HG02870 (cell line): Measurements from ENCODE around the gene SLC43A3.
"Not testable (repeated sequence)": the region's sequence is repeated elsewhere in the genome, so short reads cannot be mapped to it uniquely, and the experiment has no call there.

Source experiments
- ATAC-seq: cut with Tn5 transposase; IDR thresholded peaks from one replicate; pipeline ENCODE4 v1.9.1; 2021; ENCODE audit warnings: mild to moderate bottlenecking, moderate library complexity; ENCODE audit not compliant: unreplicated experiment

Gene SLC43A3

GRCh38 chr11:57460022-57460757, 33.3 kb upstream of the SLC43A3 start, which contains the start of gene RTN4RL2:
Gene RTN4RL2 (plus strand): TSS chr11:57460528. CDS start chr11:57460866, 338 bp downstream.
- peak; percentile 41 for ATAC-seq

- ATAC-seq, result no peak
Observed at GRCh38 chr11:57459164-57460021, 32.5 kb upstream of the SLC43A3 start.

DNA sequence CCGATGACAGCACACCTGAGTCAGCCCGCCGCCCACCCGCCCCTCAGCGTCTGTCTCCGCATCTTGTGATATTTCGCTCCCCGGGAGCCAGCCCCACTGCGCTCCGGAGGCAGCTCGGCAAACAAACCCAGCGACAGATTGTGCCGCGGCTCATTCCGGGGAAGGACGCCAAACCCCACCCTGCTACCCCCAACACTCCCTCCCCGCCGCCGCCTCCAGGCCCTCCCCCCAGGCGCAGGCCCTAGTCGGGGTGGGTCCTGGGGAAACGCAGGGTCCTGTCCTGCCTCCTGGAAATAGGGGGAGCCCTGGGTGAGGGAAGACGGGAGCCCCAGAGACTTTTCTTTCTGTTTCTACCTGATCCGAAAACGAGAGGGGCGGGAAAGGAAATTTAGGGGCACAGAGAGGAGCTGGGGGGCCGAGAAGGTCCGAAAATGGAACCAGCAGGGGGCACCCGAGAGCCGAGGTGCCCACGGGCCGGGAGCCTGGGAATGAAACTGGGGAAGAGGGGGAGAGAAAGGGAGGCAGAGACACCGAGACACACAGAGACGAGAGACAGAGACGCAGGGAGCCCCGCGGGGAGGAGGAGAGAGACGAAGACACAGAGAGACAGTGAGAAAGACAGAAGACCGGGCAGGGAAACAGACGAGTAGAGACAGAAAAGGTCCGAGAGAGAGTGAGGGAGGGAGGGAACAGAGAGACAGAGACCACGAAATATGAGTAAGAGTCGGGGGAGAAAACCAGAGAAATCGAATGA, 31.7 kb upstream of the SLC43A3 start:
- ATAC-seq, result no peak

GRCh38 chr11:57458060-57458409, 31.1 kb upstream of the SLC43A3 start:
- no peak for ATAC-seq

- ATAC-seq, result peak; percentile 17
Observed at GRCh38 chr11:57457643-57458023, 30.7 kb upstream of the SLC43A3 start.

GRCh38 chr11:57456960-57457642, 30.2 kb upstream of the SLC43A3 start:
- peak; percentile 55 for ATAC-seq

GRCh38 chr11:57453543-57454177, 26.7 kb upstream of the SLC43A3 start:
- no peak for ATAC-seq

GRCh38 chr11:57446055-57446454, 19.1 kb upstream of the SLC43A3 start:
- no peak for ATAC-seq

GRCh38 chr11:57445122-57445394, 18.1 kb upstream of the SLC43A3 start:
- not testable (repeated sequence) for ATAC-seq

DNA sequence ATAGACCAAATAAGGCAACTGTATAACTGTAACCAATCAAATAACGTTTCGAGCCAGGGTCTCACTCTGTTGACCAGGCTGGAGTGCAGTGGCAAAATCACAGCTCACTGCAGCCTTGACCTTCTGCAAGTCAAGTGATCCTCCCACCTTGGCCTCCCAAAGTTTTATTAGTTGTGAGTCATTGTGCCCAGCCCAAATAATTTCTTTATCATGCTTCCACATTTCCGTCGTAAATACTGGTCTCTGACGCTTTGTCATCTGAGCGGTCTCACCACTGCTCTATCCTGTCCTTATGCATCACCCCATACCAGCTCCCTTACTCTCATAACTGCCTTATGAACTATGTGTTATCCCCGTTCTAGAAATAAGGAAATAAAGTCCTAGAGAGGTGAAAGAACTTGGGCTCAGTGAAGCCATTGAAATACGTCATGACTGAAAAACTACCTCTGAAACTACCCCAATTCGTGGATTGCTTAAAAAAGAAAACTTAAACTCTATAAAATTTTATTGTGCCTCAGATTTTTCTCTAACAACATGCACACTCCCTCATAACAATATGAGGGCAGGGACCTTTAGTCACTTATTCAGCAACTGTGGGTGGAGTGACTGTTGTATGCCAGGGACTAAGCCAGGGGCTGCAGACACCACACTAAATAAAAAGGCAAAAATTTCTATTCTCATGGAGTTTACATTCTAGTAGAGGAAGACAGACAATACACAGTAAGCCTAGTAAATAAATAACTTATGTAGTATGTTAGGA, 17.6 kb upstream of the SLC43A3 start:
- no peak for ATAC-seq

DNA sequence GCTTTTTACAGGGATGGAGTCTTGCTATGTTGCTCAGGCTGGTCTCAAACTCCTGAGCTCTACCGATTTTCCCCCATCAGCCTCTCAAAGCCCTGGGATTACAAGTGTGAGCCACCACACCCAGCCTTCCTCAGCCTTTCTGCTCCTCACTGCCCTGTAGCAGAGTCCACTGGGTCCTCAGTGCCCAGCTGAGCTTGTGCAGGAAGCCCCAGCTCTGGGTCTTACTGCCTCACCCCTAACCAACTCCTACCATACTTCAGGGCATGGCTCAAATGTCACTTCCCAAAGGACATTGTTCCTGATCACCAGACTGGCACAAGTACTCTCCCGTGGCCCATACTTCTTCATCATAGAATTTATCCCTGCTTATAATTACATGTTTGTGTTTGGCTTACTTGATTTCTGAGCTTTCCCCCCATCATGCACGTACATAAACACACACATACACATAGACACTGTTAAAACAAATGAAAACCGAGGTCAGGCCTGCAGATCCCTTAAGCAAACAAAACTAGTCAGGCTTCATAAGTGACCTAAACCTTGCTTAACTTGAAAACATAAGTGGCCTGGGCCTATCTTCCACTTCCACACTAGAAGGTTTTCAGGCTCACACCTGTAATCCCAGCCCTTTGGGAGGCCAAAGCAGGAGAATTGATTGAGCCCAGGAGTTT, 14.0 kb upstream of the SLC43A3 start:
- no peak for ATAC-seq

DNA sequence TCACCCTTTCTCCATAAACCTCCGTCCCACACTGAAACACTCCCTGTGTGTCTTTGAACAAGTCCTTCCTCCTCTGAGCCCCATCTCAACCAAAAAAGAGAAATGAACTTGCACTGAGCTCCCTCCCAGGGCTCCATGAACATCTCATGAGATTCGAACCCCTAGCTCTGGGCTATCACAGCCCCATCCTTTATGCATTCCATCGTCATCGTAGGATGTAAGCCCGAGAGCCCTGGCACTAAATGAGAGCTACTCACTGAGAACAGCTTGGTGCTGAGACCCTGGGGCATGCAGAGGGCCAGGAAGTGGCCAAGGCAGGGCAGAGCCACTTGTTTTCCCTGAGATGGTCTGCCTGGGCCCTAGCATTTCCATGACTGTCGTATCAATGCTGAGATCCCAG, 12.9 kb upstream of the SLC43A3 start:
- no peak for ATAC-seq

DNA sequence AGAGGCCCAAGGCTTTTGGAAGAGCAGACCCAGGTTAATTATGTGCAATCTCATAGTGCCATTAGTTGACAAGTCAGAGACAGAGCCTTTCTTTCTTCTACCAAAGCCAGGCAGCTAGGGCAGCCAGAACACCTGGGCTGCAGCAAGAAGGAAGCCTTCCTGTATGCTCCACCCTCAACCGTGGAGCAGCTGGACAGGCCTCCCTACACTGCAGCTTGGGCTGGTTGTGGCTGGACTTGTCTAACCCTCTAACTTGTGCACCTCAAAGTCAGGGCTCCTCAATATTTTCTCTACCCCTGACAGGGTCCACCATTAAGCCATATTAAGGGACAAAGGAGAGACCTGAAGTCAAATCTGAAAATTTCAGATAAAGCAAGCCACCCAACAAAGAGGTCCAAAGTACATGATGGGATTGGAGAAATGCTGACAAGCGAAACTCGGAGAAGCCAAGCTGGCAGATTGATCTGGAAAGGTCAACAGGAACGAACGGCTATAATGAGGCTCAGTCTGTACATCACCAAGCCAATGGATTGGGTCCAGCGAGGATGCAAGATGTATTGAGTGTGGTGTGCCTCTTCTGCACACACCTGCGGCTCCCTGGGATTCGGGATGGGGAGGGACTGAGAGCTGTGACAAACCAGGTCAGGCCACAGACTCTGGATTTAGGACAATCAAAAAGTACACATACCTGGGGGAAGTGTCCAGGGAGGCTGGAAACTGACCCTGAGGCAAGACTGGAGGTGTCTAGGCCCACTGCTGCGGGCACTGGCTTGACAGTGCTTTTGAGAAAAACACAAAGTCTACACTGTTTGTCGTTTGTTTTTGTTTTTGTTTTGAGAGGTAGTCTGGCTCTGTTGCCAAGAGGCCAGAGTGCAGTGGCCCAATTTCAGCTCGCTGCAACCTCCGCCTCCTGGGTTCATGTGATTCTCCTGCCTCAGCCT, 11.7 kb upstream of the SLC43A3 start:
- no peak for ATAC-seq

DNA sequence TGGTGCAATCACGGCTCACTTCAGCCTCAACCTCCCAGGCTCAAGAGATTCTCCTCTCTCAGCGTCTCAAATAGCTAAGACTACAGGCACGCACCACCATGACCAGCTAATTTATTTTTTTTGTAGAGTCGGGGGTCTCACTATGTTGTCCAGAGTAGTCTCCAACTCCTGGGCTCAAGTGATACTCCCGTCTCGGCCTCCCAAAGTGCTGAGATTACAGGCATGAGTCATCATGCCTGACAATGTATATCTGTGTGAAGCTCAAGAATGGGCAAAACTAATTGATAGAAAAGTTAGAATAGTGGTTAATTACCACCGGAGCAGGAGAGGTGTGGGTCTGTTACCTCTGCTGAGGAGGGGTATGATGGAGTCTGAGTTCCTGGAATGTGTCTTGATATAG, 9.1 kb upstream of the SLC43A3 start:
- ATAC-seq, result no peak

GRCh38 chr11:57434640-57435546, 8.0 kb upstream of the SLC43A3 start:
- ATAC-seq, result no peak

GRCh38 chr11:57432714-57433163, 5.8 kb upstream of the SLC43A3 start:
- peak; percentile 66 for ATAC-seq

DNA sequence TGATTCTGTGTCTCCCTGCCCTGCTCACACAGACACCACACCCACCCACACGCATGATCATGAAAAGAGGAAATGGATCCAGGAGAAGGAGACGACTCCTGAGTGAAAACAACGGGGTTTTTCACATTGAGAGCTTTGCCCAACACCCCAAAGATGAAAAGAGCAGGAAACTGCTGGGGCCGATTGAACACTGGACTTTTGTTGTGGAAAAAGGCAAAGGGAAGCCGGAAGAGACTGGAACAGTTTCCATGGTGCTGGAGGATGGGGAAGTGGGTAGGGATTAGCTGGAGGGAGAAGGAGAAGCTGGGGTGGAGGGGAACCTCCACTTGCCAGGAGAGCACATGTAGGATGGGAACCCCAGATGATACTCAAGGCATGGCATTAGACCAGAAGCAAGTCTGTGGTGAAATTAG, 5.2 kb upstream of the SLC43A3 start:
- ATAC-seq, result no peak
